ENCODE results near the gene MRPL42. TPM values are rescaled to one million over a fixed set of nuclear protein-coding genes. Genes with fewer than 3 reads are reported as not detected.

Gene MRPL42
- total RNA-seq, 1 donor, result 29.0 TPM

DNA sequence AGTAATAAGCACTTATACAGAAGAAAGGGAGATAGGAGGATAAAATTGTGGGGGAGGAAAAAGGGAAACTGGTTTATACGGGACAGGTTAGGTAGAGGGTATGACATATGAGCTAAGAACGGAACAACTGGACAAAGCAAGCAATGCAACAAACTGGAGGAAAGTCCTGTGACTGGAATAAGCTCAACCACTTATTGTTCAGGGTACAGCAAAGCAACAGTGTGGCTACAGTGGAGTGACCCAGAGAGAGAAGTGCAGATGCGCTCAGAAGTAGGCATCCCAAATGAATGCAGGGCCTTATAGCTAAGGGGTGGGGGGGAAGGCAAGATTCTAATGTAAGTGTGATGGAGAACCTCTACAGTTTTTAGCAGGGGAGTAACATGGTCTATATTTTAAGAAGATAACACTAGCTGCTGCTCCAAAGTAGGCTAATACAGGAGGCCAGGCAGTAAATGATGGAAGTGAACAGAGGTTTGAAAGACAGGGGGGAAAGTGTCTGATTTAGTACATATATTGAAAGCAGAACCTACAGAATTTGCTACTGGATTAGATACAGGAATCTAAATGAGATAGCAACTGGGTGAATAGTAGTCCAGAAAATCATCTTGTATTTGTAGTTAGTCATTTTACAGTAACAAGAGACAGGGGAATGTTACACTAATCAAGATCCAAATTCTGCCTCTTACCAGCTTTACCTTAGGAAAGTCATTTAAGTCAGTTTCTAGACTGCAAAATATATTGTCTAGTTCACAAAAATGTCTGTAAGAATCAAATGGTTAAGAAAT lies 28.9 kb upstream of the MRPL42 start:
- Histone ChIP-seq H4K20me1 (ENCODE audit: insufficient read depth, low read length) (peaks cover 53% of the 10 kb centered on the region), H3K4me3 (ENCODE audit: insufficient read depth, low read length) (no peak overlapping the region), H3K4me1 (ENCODE audit: insufficient read depth, low read length) (peaks cover 54% of the 10 kb centered on the region), H3K27me3 (ENCODE audit: insufficient read depth, low read length) (no peaks in the 10 kb centered on the region), H3K4me2 (ENCODE audit: insufficient read depth, low read length) (no peak overlapping the region), H3K36me3 (ENCODE audit: insufficient read depth, low read length) (no peaks in the 10 kb centered on the region), H3K9me3 (ENCODE audit: low read depth, low read length) (no peaks in the 10 kb centered on the region), H3K27ac (ENCODE audit: low read depth, low read length) (no peak overlapping the region), H3K79me2 (ENCODE audit: insufficient read depth, low read length) (peaks cover 82% of the 10 kb centered on the region), H2AFZ (ENCODE audit: low read length) (no peak overlapping the region)
- DNase-seq (ENCODE audit: insufficient read length, low spot score, missing footprints), result no peak
- TF ChIP-seq, protein P1, sequence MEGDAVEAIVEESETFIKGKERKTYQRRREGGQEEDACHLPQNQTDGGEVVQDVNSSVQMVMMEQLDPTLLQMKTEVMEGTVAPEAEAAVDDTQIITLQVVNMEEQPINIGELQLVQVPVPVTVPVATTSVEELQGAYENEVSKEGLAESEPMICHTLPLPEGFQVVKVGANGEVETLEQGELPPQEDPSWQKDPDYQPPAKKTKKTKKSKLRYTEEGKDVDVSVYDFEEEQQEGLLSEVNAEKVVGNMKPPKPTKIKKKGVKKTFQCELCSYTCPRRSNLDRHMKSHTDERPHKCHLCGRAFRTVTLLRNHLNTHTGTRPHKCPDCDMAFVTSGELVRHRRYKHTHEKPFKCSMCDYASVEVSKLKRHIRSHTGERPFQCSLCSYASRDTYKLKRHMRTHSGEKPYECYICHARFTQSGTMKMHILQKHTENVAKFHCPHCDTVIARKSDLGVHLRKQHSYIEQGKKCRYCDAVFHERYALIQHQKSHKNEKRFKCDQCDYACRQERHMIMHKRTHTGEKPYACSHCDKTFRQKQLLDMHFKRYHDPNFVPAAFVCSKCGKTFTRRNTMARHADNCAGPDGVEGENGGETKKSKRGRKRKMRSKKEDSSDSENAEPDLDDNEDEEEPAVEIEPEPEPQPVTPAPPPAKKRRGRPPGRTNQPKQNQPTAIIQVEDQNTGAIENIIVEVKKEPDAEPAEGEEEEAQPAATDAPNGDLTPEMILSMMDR (IDR thresholded peaks at IDR 0.05; ENCODE audit: extremely low read depth, low read depth, low read length), result no peak

DNA sequence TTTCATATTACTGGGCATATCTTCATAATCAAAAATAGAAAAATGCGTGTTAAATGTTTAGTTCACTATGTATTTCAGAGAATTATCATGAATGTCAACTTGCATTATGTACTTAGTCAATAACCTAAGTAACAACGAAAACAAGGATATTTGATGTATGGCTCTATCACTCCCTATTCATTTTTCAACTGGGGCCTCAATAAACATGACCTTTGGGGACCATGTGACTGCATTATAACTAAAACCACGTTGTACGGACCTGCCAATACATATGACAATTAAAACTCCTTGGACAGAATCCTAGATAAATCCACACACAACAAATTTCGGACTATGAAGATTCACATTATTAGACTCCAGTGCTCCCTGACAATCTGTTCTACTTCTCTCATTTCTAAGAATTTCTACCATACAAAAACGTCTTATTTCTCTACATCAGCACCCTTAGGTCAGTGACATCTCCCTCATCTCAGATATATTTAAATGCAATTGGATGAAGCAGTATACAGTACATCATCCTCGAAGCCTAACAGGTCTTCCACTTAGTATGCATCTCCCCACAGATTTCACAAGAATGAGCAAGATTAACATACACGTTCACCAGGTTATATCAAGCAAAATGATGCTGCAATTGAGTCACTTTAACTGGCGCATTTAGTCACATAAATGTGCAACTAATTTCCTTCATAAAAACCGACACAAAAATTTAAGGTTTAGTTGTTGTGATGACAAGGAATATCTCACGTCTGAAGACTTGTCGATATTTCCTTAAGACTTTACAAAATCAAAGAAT lies 27.1 kb upstream of the MRPL42 start:
- H3K4me1 ChIP-seq (ENCODE audit: insufficient read depth, low read length), result peaks cover 43% of the 10 kb centered on the region
- H3K79me2 ChIP-seq (ENCODE audit: insufficient read depth, low read length), result peaks cover 64% of the 10 kb centered on the region
- peaks cover 44% of the 10 kb centered on the region for H4K20me1 ChIP-seq (ENCODE audit: insufficient read depth, low read length)
- peak overlapping the region; percentile 80 for H3K4me3 ChIP-seq (ENCODE audit: insufficient read depth, low read length)
- peak overlapping the region; percentile 86 for H3K27ac ChIP-seq (ENCODE audit: low read depth, low read length)
- peak; percentile 26 for DNase-seq (ENCODE audit: insufficient read length, low spot score, missing footprints)
- H2AFZ ChIP-seq (ENCODE audit: low read length), result no peak overlapping the region
- H3K9me3 ChIP-seq (ENCODE audit: low read depth, low read length), result no peaks in the 10 kb centered on the region
- no peaks in the 10 kb centered on the region for H3K27me3 ChIP-seq (ENCODE audit: insufficient read depth, low read length)
- TF ChIP-seq, protein P1 (IDR thresholded peaks at IDR 0.05; ENCODE audit: extremely low read depth, low read depth, low read length), result no peak
- no peaks in the 10 kb centered on the region for H3K36me3 ChIP-seq (ENCODE audit: insufficient read depth, low read length)
- peak overlapping the region; percentile 85 for H3K4me2 ChIP-seq (ENCODE audit: insufficient read depth, low read length)

DNA sequence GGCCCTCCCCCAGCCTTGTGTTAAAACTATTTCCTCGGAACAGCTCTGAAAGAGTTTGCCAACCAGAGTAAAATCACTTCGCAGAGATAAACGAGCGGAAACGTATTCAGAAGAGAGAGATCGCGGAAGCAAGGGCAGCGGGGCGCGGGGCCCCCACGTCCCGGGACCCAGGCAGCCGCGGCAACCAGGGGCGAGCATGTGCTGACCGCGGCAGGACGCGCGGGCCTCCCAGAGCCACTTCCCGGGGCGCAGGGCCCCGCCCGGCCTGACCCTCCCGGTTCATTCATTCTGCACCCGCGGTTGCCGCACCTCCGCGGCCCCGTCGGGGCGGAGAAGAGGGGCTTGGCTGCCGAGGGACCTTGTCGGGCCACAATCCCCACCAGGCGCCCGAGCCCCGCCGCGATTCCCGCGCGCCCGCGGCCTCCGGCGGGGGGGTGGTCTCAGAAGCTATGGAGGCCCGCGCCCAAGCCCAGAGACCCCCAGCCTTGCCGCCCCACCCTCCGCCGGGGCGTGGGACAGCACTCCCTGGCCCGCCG lies 26.2 kb upstream of the MRPL42 start:
- no peaks in the 10 kb centered on the region for H3K27me3 ChIP-seq (ENCODE audit: insufficient read depth, low read length)
- peaks cover 34% of the 10 kb centered on the region for H3K4me1 ChIP-seq (ENCODE audit: insufficient read depth, low read length)
- peaks cover 55% of the 10 kb centered on the region for H3K79me2 ChIP-seq (ENCODE audit: insufficient read depth, low read length)
- H3K27ac ChIP-seq (ENCODE audit: low read depth, low read length), result peak overlapping the region; percentile 86
- peak; percentile 83 for DNase-seq (ENCODE audit: insufficient read length, low spot score, missing footprints)
- peak overlapping the region; percentile 85 for H3K4me2 ChIP-seq (ENCODE audit: insufficient read depth, low read length)
- H2AFZ ChIP-seq (ENCODE audit: low read length), result peak overlapping the region; percentile 61
- no peaks in the 10 kb centered on the region for H3K9me3 ChIP-seq (ENCODE audit: low read depth, low read length)
- H3K4me3 ChIP-seq (ENCODE audit: insufficient read depth, low read length), result peak overlapping the region; percentile 80
- H3K36me3 ChIP-seq (ENCODE audit: insufficient read depth, low read length), result no peaks in the 10 kb centered on the region
- TF ChIP-seq, protein P1 (IDR thresholded peaks at IDR 0.05; ENCODE audit: extremely low read depth, low read depth, low read length), result no peak
- peaks cover 38% of the 10 kb centered on the region for H4K20me1 ChIP-seq (ENCODE audit: insufficient read depth, low read length)
